GM18861 (cell line): ENCODE data around the gene CPXM2.
"Not testable (repeated sequence)": the region's sequence is repeated elsewhere in the genome, so short reads cannot be mapped to it uniquely, and the experiment has no call there.

Experiments used
- ATAC-seq: cut with Tn5 transposase; IDR thresholded peaks from one replicate; pipeline ENCODE4 v1.9.1; 2021; ENCODE audit not compliant: unreplicated experiment

The CPXM2 gene

GRCh38 chr10:123747426-123747825, 144.2 kb downstream of the CPXM2 start:
- ATAC-seq = no peak

- ATAC-seq = no peak
These were observed 144.7 kb downstream of the CPXM2 start for GRCh38 chr10:123746942-123747341.

- no peak for ATAC-seq
These were observed 145.1 kb downstream of the CPXM2 start for GRCh38 chr10:123746520-123746919.

GRCh38 chr10:123746061-123746460, 145.5 kb downstream of the CPXM2 start:
- ATAC-seq = no peak

GRCh38 chr10:123744224-123744536, 147.4 kb downstream of the CPXM2 start:
- ATAC-seq = no peak

GRCh38 chr10:123743441-123744223, 148.0 kb downstream of the CPXM2 start:
- ATAC-seq = no peak

DNA sequence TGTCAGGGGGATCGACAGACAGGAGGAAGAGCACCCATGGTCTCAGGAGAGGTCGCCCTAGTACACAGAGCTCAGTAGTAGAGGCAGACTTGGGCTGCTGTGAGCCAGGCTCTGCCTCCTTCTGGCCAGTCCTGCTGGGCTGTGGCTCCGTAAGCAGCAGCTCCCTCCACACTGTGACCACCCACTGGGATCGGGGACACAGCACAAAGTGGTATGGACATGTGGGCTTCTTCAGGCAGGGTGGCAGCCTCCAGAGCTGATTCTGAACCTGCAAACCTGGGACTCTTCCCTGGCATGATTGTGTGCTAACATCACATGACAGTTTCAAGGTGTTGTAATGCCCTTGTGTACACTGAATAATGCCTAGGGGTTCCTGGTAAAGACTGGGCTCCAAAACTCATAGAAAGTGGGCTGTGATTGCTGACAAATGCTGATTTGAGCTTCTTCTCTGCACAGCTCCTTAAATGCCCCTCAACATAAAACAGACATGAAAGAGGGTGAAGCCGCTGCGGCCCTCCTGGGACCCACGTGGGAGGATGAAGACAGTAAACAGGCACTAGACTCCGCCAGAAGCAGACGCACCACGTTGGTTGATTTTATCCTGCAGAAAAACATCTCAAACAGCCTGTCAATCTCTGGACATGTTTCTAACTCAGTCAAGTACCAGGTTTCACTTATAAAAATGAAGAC, 148.7 kb downstream of the CPXM2 start:
- ATAC-seq = no peak

DNA sequence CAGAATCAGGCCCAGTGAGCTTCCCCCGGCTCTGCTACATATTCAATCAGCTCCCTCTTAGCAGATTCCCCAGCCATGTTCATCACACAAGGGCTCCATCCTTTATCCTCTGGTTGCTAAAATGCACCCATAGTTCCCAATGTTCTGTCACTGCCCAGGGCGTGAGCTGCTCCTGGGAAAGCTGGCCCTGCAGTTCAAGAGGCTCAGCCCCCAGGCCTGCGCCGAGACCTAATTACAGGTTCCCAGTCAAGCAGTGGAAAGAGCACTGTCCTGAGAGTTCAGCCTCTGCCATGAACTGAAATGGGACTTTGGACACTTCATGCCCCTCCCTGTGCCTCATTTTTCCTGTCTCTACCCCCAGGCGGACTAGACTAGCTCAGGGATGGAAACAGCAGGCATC, 149.9 kb downstream of the CPXM2 start:
- no peak for ATAC-seq

DNA sequence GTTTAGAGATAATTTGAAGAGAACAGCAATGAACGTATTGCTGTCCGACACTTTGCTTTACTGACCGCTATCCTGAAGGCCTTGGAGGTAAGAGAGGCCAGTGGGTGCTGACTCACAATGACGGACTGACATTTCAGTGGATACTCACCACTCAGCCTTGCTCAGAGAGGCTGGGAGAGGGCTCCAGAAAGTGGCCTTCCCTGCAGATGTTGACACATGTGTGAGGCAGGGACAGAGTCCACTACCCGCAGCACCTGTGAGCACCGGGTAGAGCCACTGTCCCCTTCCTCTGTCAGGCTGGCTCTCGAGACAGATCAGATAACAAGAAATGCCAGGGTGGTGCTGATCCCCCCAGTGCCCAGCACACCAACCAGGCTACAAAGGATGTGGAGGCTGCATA, 150.5 kb downstream of the CPXM2 start:
- no peak for ATAC-seq

GRCh38 chr10:123736917-123737316, 154.7 kb downstream of the CPXM2 start:
- not testable (repeated sequence) for ATAC-seq

GRCh38 chr10:123729523-123729922, 162.1 kb downstream of the CPXM2 start:
- ATAC-seq = no peak

GRCh38 chr10:123726836-123727235, 164.8 kb downstream of the CPXM2 start:
- no peak for ATAC-seq

- ATAC-seq = no peak
These were observed 165.2 kb downstream of the CPXM2 start for GRCh38 chr10:123726381-123726780.

- no peak for ATAC-seq
These were observed 166.9 kb downstream of the CPXM2 start for GRCh38 chr10:123724747-123725146.

DNA sequence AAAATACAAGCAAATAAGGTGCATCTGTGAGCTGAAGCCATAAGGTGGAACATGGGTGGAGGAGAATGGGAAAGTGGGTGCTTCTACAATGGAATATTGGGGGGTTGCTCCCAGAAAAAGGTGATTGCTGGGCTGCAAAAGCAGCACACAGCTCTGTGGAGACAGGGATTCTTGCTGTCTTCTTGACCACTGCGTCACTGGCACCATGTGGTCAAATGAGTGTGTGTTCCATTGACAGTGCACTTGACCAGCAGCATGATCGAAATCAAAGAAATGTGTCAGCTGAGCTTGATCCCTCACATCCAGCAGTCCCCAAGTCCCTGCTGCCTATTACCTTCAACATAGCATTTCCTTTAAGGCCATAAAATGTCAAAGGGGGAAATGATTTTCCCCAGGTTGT, 169.3 kb downstream of the CPXM2 start:
- no peak for ATAC-seq

- no peak for ATAC-seq
These were observed 170.1 kb downstream of the CPXM2 start for GRCh38 chr10:123721441-123722049.

- ATAC-seq = no peak
These were observed 171.1 kb downstream of the CPXM2 start for GRCh38 chr10:123720536-123720935.

DNA sequence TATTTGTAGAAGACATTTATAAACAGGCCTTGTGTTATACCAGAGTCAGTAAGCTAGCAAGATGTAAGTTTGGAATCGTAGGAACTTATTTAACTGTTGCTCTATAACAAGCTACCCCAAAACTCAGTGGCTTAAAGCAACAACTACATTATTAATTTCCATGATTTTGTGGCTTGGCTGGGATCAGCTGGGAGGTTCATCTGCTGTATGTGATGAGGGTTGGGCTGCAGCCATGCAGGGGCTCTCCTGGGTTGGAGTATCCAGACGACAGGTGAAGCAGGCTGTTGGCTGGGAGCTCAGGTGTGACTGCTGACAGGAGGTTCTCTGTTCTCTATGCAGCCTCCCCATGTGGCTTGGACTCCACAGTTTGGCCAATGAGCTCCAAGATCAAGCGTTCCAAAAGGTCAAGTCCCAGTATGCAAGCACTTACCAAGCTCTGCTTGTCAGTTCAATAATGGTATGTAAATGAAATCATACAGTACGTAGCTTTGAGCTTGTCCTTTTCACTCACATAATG, 173.0 kb downstream of the CPXM2 start:
- ATAC-seq = no peak

- ATAC-seq = no peak
These were observed 174.3 kb downstream of the CPXM2 start for GRCh38 chr10:123717336-123717735.

DNA sequence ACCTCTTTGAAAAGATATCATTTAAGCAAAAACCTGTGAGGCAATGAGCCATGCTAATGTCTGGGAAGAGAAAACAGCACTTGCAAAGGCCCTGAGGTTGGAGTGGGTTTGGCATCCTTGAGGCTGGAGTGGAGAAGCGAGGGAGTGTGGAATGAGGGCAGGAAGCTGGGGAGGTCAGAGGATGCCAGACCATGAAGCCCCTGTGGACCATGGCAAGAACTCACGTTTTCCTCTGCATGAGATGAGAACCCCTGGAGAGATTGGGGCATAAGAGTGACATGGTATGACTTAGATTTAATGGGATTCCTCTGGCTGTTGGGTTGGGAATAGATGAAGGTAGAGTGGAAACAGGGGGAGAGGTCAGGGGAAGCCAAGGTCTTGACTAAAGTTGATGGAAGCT, 176.1 kb downstream of the CPXM2 start:
- ATAC-seq = no peak

GRCh38 chr10:123706236-123706635, 185.4 kb downstream of the CPXM2 start:
- no peak for ATAC-seq

DNA sequence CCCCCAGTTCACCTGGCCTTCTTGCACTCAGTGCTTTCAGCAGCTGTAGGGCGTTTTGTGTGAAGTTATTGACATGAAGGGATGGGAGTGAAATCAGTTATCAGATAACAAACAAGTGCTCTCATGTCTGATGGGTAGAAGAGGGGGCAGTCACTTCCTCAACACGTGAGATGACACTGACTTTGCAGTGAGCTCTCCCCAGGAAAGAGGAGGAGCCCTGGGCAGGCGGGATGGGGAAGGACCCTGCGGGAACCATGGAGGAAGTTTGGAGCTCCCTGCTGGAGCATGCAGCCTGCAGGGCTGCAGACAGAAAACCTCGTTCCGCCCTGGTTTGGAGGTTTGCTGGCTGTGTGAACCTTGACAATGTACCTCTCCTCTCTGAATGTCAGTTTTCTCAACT, 186.8 kb downstream of the CPXM2 start:
- ATAC-seq = no peak
